ENCODE data around the gene ADD1.

DNA sequence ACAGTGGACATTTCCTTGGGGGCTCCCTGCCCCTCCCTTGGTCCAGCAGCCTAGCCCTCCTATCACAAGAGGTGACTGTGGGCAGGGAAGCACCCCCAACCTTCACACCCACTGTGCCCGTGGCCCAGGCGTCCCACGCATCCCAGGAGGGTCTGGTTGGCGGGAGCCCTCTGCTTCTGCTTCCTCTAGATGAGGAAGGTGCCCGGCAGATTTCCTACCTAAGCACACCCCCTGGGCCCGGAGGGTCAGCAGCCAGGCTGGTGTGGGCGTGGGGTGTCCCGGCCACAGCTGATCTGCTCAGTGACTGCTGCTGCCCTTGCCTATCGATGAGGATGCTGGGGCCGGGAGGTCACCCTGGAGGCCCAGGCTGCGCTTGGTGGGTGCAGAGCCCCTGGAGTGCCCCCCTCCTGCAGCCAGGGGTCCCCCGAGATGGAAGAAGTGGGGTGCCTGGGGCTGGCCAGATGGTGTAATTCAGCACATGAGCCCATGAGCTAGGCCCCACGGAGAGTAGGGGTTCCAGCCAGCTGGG, 38.6 kb upstream of the ADD1 start:
- TF ChIP-seq, protein P1, sequence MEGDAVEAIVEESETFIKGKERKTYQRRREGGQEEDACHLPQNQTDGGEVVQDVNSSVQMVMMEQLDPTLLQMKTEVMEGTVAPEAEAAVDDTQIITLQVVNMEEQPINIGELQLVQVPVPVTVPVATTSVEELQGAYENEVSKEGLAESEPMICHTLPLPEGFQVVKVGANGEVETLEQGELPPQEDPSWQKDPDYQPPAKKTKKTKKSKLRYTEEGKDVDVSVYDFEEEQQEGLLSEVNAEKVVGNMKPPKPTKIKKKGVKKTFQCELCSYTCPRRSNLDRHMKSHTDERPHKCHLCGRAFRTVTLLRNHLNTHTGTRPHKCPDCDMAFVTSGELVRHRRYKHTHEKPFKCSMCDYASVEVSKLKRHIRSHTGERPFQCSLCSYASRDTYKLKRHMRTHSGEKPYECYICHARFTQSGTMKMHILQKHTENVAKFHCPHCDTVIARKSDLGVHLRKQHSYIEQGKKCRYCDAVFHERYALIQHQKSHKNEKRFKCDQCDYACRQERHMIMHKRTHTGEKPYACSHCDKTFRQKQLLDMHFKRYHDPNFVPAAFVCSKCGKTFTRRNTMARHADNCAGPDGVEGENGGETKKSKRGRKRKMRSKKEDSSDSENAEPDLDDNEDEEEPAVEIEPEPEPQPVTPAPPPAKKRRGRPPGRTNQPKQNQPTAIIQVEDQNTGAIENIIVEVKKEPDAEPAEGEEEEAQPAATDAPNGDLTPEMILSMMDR (IDR thresholded peaks at IDR 0.05), result no peak
- no peak for TF ChIP-seq POLR2A (IDR thresholded peaks at IDR 0.05)

Data from right lobe of liver (tissue), 4 donors.